Stimulated activated CD4-positive, alpha-beta T cell treated with anti-CD3 and anti-CD28 coated beads, Interleukin-4, amount 100 ng/mL, for 48 hours (primary cell): ENCODE results near the gene SPATS2.
"Not testable (repeated sequence)": the region's sequence is repeated elsewhere in the genome, so short reads cannot be mapped to it uniquely, and the experiment has no call there.

ENCODE experiments used
- DNase-seq, 2 donors: peaks; one replicate each; pipeline ENCODE4 v3.0.0-alpha.2; 2020; ENCODE audit warnings: low read depth in 2 of 2

SPATS2 gene

DNA sequence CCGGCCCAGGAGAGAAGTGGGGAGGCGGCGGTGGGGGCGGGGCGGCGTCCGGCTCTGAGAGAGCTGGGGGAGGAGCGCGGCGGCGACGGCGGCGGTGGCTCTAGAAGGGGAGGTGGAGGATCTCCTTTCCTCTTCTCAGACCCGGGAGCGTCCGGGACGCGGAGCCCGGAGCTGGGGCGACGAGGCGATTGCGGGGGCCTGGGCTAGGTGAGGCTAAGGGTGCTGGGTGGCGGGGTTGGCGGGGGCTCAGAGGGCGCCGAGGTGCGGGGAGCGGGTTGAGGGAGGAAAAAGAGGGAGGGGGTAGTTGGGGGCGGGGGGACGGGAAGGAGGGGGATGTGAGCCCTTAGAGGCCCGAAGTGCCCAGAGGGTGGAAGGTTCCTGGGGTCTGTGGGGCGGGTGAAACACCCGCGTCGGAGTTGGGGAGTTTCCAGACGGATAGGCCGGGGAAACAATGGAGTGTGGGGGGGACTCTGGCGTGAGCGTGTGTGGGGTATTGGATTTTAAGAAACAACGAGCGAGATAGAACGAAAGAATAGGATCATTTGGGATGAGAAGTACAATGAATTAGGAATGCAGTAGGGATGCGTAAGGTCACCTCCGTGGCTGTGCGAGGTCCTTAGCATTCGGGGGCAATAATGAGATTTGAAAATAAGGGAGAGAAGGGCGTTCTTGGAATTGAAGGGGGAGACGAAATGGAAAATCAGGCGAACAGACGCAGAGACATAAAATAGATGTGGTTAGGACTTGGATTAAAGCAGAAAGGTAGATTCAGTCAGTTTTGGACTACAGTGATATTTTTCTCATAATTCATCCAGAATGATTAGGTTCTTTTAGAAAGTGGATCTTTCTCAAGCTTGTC lies at the start of gene SPATS2:
Gene SPATS2 (plus strand): TSS at position 82 of the 859 bp plus-strand sequence. CDS start 93,551 bp downstream, outside the sequence.
- peak in 1 of 2 donors; percentile 90 for DNase-seq

DNA sequence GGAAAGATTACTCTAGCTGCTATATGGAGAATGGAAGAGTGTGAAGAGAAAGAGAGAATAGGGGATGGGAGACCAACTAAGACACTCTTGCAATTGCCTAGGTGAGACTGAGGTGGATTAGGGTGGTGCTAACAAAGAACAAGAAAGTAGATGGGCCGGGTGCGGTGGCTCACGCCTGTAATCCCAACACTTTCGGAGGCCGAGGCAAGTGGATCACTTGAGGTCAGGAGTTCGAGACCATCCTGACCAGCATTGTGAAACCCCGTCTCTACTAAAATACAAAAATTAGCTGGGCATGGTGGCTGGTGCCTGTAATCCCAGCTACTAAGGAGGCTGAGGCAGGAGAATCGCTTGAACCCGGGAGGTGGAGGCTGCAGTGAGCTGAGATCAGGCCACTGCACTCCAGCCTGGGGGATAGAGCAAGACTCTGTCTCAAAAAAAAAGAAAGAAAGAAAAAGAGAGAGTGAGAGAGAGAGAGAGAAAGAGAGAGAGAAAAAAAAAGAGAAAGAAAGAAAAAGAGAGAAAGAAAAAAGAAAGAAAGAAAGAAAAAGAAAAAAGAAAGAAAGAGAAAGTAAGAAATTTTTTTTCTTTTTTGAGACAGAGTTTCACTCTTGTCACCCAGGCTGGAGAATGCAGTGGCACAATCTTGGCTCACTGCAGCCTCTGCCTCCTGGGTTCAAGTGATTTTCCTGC lies 46.7 kb upstream of the SPATS2 start:
- not testable (repeated sequence) for DNase-seq

GRCh38 chr12:49322367-49322707 lies 44.9 kb upstream of the SPATS2 start:
- no peak for DNase-seq

- DNase-seq: peak; percentile 95 to 96
Measured at GRCh38 chr12:49322708-49323523, 44.3 kb upstream of the SPATS2 start, which contains the start of gene TROAP. Gene TROAP, plus strand, starts transcription at chr12:49323255. Its CDS starts 354 bp downstream, at chr12:49323609.

DNA sequence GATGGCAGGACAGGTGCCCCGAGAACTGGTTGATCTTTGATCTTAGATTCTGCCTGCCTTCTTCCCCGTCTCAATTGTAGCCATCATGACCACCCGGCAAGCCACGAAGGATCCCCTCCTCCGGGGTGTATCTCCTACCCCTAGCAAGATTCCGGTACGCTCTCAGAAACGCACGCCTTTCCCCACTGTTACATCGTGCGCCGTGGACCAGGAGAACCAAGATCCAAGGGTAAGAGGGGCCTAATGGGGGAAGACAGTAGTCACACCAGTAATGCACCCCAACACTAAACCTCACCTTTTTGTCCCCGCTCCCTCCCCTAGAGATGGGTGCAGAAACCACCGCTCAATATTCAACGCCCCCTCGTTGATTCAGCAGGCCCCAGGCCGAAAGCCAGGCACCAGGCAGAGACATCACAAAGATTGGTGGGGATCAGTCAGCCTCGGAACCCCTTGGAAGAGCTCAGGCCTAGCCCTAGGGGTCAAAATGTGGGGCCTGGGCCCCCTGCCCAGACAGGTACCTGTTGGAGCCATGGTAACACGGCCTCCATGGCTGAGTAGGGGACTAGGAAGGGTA lies 43.7 kb upstream of the SPATS2 start:
- no peak for DNase-seq

- no peak for DNase-seq
Measured at GRCh38 chr12:49325606-49326005, 41.7 kb upstream of the SPATS2 start.

DNA sequence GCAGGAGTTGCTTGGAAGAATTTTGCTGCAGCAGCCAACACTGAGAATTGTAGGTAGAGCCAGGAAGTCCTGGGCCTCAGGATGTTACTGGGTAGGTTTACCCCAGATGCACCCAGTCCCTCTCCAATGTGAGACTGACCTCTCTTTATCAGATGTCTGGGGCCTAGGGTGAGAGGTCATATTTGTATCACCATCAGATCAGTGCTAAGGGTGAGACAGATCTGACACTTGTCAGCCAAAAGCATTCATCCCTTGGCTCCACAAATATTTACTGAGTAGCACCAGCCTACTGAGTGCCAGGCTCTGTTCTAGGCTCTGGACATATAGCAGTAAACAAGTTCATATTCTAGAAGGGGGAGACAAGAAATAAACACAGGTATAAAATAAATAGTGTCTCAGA lies 39.9 kb upstream of the SPATS2 start:
- no peak for DNase-seq

GRCh38 chr12:49327887-49328286 lies 39.4 kb upstream of the SPATS2 start:
- DNase-seq: no peak

DNA sequence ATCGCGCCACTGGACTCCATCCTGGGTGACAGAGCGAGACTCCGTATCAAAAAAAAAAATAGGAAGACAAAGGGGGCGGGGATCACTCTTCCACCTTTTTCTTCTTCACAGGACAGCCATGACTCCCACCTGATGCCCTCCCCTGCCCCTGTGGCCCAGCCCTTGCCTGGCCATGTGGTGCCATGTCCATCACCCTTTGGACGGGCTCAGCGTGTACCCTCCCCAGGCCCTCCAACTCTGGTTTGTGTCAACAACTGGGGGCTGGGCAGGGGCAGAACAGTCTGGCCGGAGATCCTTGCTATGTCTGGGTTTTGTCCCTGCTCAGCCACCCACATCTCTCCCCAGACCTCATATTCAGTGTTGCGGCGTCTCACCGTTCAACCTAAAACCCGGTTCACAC lies 38.4 kb upstream of the SPATS2 start:
- no peak for DNase-seq

DNA sequence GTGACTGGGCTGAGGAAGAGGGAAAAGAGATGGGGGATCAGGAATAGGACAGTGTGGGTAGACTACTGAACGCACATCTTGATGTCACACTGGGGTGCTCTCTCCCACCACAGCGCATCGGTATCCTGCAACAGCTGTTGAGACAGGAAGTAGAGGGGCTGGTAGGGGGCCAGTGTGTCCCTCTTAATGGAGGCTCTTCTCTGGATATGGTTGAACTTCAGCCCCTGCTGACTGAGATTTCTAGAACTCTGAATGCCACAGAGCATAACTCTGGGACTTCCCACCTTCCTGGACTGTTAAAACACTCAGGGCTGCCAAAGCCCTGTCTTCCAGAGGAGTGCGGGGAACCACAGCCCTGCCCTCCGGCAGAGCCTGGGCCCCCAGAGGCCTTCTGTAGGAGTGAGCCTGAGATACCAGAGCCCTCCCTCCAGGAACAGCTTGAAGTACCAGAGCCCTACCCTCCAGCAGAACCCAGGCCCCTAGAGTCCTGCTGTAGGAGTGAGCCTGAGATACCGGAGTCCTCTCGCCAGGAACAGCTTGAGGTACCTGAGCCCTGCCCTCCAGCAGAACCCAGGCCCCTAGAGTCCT lies 37.1 kb upstream of the SPATS2 start:
- DNase-seq: no peak

GRCh38 chr12:49330631-49331379 lies 36.5 kb upstream of the SPATS2 start:
- DNase-seq: no peak

GRCh38 chr12:49331380-49332222 lies 35.7 kb upstream of the SPATS2 start:
- no peak for DNase-seq

- no peak for DNase-seq
Measured at GRCh38 chr12:49332441-49332861, 34.8 kb upstream of the SPATS2 start.

DNA sequence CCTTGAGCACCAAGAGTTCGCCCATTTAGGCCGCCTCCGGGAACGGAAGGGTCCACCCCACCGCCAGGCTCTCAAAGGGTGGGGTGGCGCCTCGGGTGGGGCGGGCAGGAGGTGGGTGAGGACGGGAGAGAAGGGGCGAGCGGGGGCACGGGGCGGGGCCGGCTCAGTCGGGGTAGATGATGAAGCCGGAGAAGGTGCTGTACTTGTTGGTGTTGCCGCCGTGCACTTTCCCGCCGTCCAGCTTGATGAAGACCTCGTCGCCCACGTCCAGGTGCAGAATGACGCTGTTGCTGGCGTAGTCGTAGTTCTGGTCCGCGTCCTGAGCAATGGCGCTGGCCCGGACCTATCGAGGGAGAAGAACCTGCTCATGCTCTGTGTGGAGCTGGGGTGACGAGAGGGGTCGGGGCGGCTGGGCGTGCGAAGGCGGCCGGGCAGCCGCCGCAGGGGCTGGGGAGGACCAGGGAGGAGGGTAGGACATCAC lies 34.3 kb upstream of the SPATS2 start:
- DNase-seq: no peak

GRCh38 chr12:49333778-49334177 lies 33.5 kb upstream of the SPATS2 start:
- DNase-seq: not testable (repeated sequence)

DNA sequence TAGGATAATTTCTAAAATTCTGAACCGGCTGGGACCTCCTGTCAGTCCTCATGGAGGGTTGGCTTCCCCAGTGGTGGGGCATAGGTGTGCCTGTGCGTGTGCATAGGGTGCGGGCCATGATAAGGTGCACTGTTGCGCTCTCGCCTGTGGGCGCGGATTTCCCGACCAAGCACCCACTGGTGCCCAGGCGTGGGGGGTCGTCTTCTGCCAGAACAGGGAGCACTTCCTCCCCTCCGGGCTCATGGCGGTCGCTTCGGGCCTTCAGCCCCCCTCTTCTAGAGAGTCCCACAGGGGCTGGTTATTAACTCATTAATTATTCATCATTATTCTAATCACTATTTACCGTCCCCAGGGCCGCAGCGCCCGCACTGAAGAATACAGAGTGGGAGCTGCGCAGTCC lies 33.0 kb upstream of the SPATS2 start:
- no peak for DNase-seq

DNA sequence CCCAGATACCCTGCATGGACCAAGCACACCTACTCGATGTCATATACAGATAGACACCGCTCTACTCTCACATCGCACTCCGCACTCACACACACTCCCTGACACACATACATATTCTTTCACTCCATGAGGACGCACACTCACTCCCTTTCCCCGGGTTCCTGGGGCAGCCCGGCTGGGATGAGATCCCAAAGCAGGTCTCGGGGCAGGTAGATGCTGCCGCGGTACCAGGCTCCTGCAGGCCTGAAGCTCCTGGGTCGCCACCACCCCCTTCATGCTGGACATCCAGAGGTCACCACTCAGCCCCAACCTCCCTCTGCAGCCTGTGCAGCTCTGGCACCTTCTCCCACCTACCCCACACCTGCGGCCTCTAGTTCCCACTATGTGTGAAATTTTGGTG lies 32.6 kb upstream of the SPATS2 start:
- DNase-seq: no peak

DNA sequence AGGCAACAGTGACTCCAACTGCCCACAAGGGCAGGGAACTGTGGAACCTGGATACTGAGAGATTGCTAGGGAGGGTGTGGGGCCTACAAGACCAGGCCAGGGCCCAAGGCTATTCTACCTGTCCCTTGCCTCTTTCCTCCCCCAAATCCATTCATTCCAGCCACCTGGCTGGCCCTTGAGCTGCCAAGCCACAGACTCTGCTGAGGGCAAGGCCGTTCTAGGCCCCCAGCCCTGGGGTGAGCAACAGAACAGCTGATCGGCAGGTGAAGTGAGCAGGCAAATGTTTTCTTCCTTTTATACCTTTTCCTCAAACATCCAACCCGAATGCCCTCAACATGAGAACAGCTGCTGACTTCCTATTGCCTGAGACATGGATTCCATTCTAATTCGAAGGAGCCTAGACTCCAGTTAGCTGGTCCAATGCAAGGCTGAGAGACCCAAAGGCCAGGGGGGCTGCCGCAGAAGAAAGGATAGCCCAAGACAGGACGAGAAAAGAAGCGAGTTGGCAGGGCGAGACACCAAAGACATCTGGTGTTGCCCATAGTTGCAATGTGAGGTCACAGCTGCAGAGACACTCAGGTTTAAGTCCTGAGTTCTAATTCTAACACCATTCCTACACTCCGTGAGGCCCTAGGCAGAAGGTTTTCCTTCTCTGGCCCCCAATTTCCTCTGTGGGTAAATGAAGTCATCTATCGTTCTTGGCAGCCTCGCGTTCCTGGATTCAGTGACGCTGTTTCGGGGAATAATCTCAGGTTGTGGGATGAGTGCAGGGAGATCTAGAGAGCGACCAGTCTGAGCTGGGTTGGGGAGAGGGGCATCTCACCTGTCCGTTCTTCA lies 31.9 kb upstream of the SPATS2 start:
- DNase-seq: no peak
